Measurements from ENCODE around the gene FAM169A. TPM values are rescaled to one million over a fixed set of nuclear protein-coding genes. Genes with fewer than 3 reads are reported as not detected.
"Not testable (repeated sequence)": the region's sequence is repeated elsewhere in the genome, so short reads cannot be mapped to it uniquely, and the experiment has no call there.

The FAM169A gene
- total RNA-seq, 1 donor from 2014 or later = 6.3 TPM

DNA sequence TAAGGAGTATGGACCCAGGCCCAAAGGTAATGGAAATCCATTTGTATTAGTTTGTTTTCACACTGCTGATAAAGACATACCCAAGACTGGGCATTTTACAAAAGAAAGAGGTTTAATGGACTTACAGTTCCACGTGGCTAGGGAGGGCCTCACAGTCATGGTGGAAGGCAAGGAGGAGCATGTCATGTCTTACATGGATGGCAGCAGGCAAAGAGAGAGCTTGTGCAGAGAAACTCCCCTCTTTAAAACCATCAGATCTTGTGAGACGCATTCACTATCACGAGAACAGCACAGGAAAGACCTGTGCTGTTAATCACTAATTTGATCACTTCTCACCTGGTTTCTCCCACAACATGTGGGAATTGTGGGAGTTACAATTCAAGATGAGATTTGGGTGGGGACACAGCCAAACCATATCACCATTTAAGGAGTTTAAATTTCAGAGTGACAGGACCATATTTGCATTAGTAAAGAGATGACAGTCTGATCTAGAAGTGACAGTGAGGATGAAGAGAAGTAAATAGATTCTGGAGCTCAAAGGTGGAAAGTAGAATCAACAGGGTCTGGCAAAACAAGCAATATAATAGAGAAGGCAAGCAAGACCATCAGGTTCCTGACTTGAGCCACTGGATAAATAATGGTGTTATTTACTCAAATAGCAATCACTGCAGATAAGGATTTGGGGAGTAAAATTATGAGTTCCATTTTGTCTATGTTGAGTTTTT, 7.5 kb upstream of the FAM169A start:
- Histone ChIP-seq H3K27ac (replicated peaks) (no peak overlapping the region), H3K4me3 (no peak overlapping the region), H3K9me3 (replicated peaks) (no peaks in the 10 kb centered on the region), H3K36me3 (no peaks in the 10 kb centered on the region), H3K27me3 (ENCODE audit: low read depth) (peaks cover 5% of the 10 kb centered on the region), H3K4me1 (no peaks in the 10 kb centered on the region)
- DNase-seq = no peak
- intact Hi-C loops (cut with micrococcal nuclease) = no loop called here
- no peak for TF ChIP-seq CTCF (IDR thresholded peaks at IDR 0.05; ENCODE audit: borderline replicate concordance)

GRCh38 chr5:74870299-74871067, 4.3 kb upstream of the FAM169A start:
- no peak overlapping the region for H3K27ac ChIP-seq (replicated peaks)
- TF ChIP-seq CTCF (IDR thresholded peaks at IDR 0.05; ENCODE audit: borderline replicate concordance) = no peak
- peaks cover 12% of the 10 kb centered on the region for H3K4me1 ChIP-seq
- peaks cover 29% of the 10 kb centered on the region for H3K27me3 ChIP-seq (ENCODE audit: low read depth)
- H3K9me3 ChIP-seq (replicated peaks) = no peaks in the 10 kb centered on the region
- no peak overlapping the region for H3K4me3 ChIP-seq
- no peak for DNase-seq
- H3K36me3 ChIP-seq = no peaks in the 10 kb centered on the region
- intact Hi-C loops (cut with micrococcal nuclease) = no loop called here

DNA sequence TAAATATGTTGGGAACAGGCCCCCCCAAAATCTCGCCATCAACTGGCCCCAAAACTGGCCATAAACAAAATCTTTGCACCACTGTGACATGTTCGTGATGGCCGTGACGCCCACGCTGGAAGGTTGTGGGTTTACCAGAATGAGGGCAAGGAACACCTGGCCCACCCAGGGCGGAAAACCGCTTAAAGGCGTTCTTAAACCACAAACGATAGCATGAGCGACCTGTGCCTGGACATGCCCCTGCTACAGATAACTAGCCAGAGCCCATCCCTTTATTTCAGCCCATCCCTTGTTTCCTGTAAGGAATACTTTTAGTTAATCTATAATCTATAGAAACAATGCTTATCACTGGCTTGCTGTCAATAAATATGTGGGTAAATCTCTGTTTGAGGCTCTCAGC, 3.2 kb upstream of the FAM169A start:
- intact Hi-C loops (cut with micrococcal nuclease); H3K9me3 ChIP-seq (replicated peaks); H3K36me3 ChIP-seq; DNase-seq; H3K27ac ChIP-seq (replicated peaks); H3K4me3 ChIP-seq: not testable (repeated sequence)
- H3K4me1 ChIP-seq = peaks cover 15% of the 10 kb centered on the region
- peaks cover 40% of the 10 kb centered on the region for H3K27me3 ChIP-seq (ENCODE audit: low read depth)

- Histone ChIP-seq H3K36me3 (no peaks in the 10 kb centered on the region), H3K27ac (replicated peaks) (peak overlapping the region; percentile 36), H3K4me3 (peak overlapping the region; percentile 72), H3K9me3 (replicated peaks) (no peaks in the 10 kb centered on the region), H3K27me3 (ENCODE audit: low read depth) (peaks cover 64% of the 10 kb centered on the region), H3K4me1 (peaks cover 15% of the 10 kb centered on the region)
- intact Hi-C loops (cut with micrococcal nuclease) = no loop called here
- no peak for DNase-seq
- no peak for TF ChIP-seq CTCF (IDR thresholded peaks at IDR 0.05; ENCODE audit: borderline replicate concordance)
These were observed 492 bp upstream of the FAM169A start for GRCh38 chr5:74866596-74867162.

DNA sequence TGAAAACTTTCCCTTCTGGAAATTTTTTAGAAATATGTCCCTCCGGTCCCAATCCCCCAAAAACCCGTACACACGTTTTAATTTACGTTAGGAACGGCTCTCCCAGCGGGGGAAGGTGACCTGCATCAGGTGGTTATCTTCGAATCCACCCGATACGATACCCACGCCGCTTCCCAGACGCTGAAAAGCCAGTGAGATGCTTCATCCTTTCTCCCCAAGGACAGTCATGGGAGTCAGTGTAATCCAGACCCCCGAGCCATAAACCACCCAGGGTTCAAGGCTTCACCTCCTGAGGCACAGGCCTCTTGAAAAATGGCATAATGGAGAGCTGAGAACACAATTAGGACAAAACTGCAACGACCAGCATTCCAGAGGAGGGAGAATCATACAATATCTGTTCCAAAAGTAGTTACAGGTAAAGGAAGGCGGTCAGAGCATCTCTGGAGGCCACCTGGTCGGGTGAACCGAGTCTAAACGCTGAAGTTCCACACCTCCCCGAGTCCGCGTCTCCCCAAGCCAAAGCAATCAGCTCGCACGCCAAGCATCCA, 857 bp downstream of the FAM169A start:
- DNase-seq = no peak
- no peaks in the 10 kb centered on the region for H3K9me3 ChIP-seq (replicated peaks)
- peaks cover 66% of the 10 kb centered on the region for H3K27me3 ChIP-seq (ENCODE audit: low read depth)
- no peak for TF ChIP-seq CTCF (IDR thresholded peaks at IDR 0.05; ENCODE audit: borderline replicate concordance)
- H3K27ac ChIP-seq (replicated peaks) = no peak overlapping the region
- H3K36me3 ChIP-seq = no peaks in the 10 kb centered on the region
- peaks cover 15% of the 10 kb centered on the region for H3K4me1 ChIP-seq
- intact Hi-C loops (cut with micrococcal nuclease) = no loop called here
- H3K4me3 ChIP-seq = peak overlapping the region; percentile 72

Data from left ventricle myocardium inferior (tissue), 1 donor.